ENCODE measurements around the gene FOXN3.

FOXN3 gene

DNA sequence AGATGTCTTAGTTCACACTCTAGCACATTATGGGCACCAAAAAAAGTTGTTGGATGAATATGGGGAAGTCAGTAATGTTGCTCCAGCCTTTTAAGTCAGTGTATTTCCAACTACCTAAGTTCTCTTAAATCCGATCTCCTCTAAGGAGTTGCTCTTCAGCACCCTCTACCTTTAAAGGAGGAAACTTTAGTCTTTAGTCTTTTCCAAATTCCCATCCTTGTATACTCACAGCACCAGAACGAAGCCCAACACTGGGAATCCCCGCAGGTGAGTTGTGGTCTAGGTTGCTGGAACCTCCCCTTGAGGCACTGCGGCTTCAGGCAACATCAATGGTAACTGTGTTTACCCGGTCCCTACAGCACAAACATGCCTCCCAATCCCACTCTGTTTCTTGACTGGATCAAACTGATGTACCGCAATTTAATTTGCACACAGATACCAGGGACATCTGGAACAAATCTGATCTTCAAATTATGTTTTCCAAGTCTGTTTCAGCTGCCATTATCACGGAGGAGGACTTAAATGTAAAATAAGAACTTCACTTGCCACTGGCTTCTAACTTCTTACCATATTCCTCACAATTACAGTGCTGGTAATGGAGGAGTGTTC, 179.0 kb downstream of the FOXN3 start:
- in situ Hi-C loops (cut with MboI; ENCODE audit: low sequenced_read_pairs): no loop called here

DNA sequence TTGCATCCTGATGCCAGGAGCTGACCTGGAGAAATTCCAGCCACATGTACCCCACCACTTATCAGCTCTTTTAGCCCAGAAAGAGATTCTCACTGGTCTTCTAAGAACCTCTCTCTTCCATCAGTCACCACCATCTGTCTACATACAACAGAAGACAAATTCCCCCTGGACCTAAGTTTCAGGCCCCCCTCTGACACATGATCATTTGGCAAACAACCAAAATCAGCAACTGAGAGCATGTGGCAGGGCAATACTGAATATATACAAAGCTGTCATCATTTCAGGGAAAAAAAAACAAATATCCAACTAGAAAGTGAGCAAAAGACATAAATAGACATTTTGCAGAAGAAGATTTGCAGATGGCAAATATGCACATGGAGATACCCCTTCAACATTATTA, 180.2 kb downstream of the FOXN3 start:
- in situ Hi-C loops (cut with MboI; ENCODE audit: low sequenced_read_pairs): no loop called here

- in situ Hi-C loops (cut with MboI; ENCODE audit: low sequenced_read_pairs): no loop called here
Measured at GRCh38 chr14:89233184-89233583, 183.8 kb downstream of the FOXN3 start.

DNA sequence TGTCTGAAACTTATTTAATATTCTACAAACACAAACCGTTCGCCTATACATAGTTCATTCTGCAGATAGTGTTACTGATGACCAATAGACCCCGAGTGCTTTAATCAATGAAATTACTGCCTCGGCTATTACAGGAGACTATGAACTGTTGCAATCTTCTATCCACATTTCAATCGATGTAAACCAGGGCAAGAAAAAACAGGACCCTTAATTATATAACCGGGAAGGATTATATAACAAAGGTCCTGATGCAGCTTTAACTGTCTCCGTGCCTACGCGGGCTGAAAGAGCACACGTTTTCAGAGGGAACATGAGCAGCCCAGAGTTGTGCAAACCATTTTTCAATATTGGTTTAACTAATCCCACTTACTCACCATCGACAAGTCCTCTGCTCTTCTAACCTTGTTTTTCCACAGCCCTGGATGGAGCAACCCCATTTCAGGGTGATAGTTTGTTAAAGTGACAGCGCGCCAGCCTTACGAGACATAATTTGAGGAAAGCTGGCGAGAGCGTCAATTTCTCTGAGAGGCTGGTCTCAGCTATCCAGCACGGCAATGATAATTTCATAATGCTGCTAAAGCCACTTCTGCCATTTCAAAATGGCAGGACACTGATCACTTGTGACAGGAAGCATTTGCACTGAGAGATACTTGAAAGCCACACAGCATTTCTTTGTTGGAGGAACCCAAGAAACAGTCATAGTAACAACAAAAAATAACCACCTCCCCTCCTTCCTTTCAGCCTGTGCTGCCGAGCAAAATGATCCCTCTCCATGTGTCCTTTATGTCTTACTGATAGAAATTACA, 184.6 kb downstream of the FOXN3 start:
- in situ Hi-C loops (cut with MboI; ENCODE audit: low sequenced_read_pairs): no loop called here

GRCh38 chr14:89231426-89232113, 185.5 kb downstream of the FOXN3 start:
- in situ Hi-C loops (cut with MboI; ENCODE audit: low sequenced_read_pairs): no loop called here

DNA sequence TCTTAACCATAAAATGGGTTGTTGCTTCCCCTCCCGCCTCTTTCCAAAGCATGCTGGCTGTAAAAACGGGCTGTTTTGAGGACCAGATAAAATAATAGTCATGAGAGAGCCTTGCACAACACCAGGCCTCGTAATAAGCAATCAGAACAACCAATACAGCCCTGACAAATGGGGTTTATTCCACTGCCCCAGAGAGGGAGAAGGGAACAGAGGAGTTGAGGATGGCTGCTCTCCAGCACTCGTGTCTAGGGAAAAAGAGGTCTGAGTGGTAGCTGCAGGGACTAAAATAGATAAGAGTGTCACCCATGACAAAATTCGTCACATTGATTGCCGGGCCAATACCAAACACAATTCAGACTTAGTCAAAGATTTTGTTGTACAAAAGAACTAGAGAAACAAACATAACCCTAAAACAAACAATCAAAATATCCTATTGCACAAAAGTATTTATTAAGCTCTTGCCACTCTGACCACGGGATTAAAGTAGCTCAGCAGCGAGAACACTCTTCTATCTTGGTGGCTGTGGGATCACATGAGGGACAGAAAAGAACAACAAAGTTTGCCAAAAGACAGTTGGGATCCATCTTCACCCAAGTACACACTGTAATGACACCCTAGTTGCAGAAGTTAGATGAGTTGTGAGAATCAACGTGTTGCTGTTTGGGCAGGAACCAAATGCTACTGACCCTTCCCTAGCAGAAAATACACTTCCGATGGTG, 188.0 kb downstream of the FOXN3 start:
- in situ Hi-C loops (cut with MboI; ENCODE audit: low sequenced_read_pairs): no loop called here

DNA sequence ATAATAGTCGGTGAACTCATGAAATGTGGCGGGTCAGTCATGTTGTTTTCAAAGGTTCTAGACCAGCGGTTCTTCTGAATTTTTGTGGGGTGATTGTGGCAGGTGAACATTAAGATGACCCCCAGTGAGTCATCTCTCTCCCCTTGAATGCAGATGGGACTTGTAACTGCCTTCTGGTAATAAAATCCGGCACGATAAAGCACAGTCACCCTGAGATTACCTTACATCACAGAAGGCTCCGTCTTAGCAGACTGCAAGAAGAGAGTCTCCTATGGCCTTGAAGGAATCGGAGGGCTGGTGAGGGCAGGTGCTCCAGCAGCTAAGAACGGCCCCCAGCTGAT, 189.6 kb downstream of the FOXN3 start:
- in situ Hi-C loops (cut with MboI; ENCODE audit: low sequenced_read_pairs): no loop called here

DNA sequence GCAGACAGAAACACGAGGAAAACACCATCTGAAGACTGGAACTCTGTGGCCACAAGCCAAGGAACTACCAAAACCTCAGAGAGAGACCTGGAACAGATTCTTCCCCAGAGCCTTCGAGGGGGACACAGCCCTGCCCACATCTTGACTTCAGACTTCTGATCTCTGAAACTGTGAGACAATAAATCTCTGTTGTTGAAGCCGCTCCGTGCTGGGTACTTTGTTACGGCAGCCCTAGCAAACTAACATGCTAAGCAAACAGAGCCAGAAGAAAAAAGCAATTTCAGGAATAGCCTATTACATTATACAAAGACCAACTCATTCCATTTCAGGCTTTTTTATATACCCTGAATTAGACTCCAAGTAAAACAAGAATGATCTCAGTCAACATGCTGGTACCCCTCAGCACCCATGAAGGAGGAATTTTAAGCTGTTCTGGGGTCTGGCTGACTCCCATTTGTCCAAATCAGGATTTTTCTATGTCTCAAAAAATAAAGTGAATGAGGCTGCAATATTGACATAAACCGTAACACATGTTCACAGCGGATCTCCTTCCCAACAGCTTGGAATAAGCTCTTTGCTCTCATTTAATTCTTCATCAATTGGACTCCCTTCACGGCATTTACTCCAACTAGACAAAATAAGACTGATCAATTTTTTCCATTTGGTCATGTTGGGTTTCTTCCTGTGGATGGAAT, 190.1 kb downstream of the FOXN3 start:
- in situ Hi-C loops (cut with MboI; ENCODE audit: low sequenced_read_pairs): no loop called here

DNA sequence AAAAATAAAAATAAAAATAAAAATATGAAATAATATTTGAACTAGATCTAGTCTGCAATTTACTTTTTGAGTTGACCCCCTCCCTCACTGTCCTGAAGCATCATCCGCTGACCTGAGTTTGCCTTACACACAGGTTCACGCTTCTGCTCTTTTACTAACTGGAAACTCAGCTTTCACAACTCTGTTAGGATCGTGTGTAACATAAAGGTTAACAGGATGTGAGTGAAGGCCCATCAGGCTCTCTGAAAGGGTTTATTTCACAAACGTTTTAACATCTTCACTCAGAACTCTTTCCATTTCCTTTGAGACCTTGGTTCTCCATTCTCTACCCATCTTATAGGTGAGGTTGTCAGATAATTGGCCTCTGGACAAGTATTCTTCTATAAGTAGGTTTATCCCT, 191.4 kb downstream of the FOXN3 start:
- in situ Hi-C loops (cut with MboI; ENCODE audit: low sequenced_read_pairs): no loop called here

DNA sequence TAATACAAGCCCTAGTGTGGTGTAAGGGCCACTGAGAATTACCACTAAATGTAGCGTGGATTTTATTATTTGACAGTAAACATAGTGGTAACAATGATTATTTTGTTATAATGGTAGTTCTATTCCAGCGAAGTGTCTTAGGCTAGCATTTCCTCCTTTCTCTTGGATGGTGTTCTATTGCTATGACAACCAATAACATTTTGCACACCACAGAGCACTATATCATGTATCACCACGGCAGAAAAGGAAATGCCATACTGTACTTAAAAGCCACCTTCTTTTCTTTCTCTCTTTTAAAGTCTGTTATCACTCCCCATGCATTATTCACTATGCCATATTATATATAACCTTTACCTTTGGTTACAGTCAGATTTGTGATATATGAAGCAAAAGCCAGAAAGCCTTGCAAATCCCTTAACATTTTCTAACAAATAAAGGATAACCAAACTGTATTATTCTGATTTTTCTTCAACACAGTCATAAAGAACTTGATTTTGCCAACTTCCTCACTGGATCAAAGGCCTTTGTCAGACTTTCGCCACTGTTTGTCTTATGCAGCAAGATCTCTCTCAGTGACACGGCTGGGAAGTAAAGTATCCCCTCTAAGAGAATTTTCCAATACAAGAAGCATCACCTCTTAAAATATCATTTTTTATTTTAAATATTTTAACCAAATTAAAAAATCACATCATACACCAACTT, 195.8 kb downstream of the FOXN3 start:
- in situ Hi-C loops (cut with MboI; ENCODE audit: low sequenced_read_pairs): no loop called here

DNA sequence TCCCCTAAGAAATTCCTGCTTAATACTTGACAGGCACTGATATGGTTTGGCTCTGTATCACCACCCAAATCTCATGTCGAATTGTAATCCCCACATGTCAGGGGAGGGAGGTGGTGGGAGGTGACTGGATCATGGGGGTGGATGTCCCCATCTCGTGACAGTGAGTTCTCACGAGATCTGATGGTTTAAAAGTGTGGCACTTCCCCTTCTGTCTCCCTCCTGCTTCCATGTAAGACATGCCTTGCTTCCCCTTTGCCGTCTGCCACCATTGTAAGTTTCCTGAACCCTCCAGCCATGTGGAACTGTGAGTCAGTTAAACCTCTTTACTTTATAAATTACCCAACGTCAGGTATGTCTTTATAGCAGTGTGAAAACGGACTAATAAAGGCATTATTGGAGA, 198.0 kb downstream of the FOXN3 start:
- in situ Hi-C loops (cut with MboI; ENCODE audit: low sequenced_read_pairs): no loop called here

DNA sequence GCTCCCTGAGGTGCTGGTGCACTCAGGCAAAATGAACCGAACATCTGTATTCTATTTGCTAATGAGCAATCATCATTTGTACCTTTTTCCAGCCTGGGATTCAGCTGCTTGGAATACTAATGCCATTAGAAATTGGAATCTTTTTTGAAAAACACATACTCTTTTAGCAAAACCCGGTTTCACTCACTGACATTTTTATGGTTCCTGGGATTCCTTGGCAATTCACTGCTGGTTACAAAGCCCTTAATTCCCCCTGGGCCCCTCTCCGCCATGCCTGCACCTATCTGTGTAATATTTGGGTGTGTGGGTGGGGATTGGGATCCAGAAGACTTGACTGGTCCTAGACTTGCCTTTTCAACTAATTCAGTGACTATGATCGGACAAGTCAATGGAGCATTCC, 199.1 kb downstream of the FOXN3 start:
- in situ Hi-C loops (cut with MboI; ENCODE audit: low sequenced_read_pairs): no loop called here

GRCh38 chr14:89215531-89215930, 201.5 kb downstream of the FOXN3 start:
- in situ Hi-C loops (cut with MboI; ENCODE audit: low sequenced_read_pairs): no loop called here

DNA sequence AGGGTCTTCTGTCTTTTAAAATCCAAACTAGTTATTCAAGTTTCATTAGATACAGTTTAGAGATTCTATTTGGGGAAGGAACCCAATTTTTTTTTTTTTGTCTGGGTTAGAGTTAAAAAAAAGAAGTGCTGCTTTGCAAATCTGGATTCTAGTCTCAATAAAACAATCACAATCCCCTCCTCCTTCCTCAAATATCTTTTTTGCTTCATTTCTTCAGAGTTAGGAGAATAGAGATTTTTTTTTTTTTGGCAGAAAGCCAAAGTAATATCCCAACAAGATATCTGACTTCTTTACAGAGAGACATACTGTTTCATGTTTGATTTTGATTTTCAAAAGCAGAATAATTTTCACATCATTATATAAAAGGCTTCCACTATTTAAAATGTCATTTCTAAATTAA, 201.9 kb downstream of the FOXN3 start:
- in situ Hi-C loops (cut with MboI; ENCODE audit: low sequenced_read_pairs): no loop called here

DNA sequence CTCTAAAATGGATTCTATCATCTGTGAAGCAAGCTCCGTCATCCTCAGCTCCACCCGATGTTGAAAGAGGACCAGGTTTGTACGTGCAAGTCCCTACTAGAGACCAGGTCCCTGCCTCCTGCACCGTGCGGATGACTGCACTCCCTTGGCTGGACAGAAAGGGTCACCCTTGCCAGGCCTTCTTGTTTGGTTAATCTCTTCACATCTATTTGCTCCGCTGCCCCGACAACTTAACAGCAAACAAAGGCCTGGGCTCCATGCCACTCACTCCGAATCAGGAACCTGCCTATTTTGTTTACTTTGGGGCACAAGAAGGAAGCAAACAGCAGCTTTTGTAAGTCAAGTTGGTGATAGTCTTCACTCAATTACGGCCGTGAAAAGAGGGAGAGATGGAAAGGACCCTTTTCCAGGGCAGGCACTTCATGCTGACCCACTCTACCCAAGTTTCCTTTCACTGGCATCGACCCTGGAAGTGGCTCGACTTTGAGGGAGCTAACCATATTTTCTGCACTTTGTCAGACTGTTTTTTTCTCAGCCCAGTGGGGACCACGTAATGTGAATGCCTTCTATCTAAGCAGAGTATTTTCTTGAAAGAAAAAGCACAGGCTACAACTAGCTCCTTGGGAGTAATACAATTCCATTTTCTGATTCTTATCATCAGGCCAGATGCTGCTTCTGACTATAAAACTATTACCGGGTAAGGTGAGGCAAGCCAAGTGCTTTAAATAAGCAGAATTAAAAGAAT, 202.6 kb downstream of the FOXN3 start:
- in situ Hi-C loops (cut with MboI; ENCODE audit: low sequenced_read_pairs): no loop called here

DNA sequence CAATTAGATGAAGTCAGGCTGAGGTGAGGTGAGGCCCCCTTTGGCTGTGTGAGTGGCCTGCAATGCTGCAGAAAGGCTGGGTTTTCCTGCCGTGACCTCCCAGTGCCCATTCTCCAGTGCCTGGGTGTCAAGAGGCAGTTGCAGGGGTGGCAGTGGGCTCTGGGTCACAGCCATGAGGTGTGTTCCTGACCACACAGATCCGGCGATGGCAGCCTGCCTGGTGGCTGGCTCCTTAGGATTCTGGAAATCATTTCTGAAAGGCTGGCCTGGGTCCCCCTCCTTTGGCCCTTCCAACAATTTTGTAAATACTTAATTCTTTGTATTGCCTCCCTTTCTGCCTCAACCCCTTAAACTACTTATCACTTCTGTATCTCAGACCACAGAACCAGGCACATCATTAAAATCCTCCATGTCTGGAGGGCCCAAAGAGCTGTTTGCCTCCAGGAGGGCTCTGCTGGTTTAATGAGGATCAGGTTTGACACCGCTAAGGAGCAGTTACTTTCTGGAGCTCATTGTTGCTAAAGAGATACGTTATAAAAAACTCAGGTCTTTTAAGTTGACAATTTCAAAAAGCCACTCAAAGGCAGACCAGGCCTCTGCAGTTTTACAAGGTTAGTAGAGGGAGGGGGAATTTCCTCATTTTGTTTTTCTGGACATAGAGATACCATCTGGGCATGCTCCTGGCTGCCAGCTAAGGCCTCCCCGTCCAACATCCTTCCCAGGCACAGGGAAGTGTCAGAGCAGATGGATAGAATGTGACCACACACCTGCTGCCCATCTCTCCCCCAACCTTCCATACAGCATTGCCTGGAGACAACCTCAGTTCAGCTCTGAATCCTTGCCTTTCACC, 204.4 kb downstream of the FOXN3 start:
- in situ Hi-C loops (cut with MboI; ENCODE audit: low sequenced_read_pairs): no loop called here

DNA sequence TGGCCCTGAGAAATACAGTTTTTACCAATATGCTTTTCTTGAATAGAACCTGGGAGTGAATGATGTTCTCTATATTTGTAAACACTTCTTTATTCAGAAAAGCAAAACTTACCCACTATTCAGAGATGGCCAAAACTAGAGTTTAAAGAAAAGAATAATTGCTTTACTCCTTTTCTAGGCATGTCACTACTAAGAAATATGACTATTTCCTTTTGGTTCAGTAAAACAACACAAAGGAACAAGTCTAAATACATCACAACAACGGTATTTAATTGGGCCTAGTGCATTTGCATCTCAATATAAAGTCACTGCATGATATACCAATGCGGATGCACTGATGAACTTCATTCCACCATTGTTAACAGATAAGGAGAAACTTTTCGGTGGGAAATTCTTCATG, 207.5 kb downstream of the FOXN3 start:
- in situ Hi-C loops (cut with MboI; ENCODE audit: low sequenced_read_pairs): no loop called here

DNA sequence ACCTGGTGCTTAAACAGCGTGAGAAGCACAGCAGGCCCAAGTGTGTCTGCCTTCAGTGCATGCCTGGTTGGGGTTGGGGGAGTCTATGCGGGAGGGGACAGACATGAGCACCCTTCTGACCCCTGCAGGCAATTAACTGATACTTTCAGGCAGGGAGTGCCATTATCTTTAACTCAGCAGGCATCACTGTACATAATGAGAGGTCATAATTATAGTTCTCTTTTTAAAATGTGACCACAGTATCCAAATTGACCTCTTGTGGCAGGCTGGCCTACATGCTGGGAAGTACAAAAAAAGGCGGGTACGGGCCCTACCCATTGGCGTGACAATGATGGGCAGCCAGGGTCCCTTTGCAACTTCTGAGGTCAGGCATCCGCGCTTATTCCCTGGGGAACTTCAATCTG, 209.1 kb downstream of the FOXN3 start:
- in situ Hi-C loops (cut with MboI; ENCODE audit: low sequenced_read_pairs): no loop called here

Measured in hTERT RPE-1 (cell line).